SK-N-MC (cell line): ENCODE measurements around the gene PCBD1.
"Not testable (repeated sequence)": the region's sequence is repeated elsewhere in the genome, so short reads cannot be mapped to it uniquely, and the experiment has no call there.

Experiments used
- DNase-seq: peaks from one replicate; pipeline ENCODE4 v3.0.0-alpha.2; 2011; ENCODE audit warnings: low read depth, low spot score
- H3K27ac ChIP-seq: fragments of 200-600 bp; sonication (generic); 2 replicates; pipeline ENCODE4 v1.5.1; 2016; ENCODE audit warnings: mixed run types
- H3K36me3 ChIP-seq: fragments of 200-600 bp; sonication (generic); 2 replicates; pipeline ENCODE4 v1.6.1; 2017; ENCODE audit warnings: antibody characterized with exemption, low read length, mixed read lengths; ENCODE audit not compliant: insufficient read depth
- H3K4me3 ChIP-seq: fragments of 200-600 bp; sonication (generic); 2 replicates; pipeline ENCODE4 v1.5.1; 2016
- H3K9ac ChIP-seq: fragments of 200-600 bp; sonication (generic); 2 replicates; pipeline ENCODE4 v1.8.0; 2017; ENCODE audit warnings: mixed run types, mixed read lengths; ENCODE audit not compliant: insufficient read length
- H3K9me3 ChIP-seq: fragments of 200-600 bp; sonication (generic); 2 replicates; pipeline ENCODE4 v1.6.1; 2017; ENCODE audit warnings: low read depth, mild to moderate bottlenecking, antibody characterized with exemption, low read length, moderate library complexity, mixed read lengths
- EZH2 ChIP-seq: fragments of 200-600 bp; sonication (generic); IDR thresholded peaks from one replicate; pipeline ENCODE4 v1.6.1; 2017; ENCODE audit warnings: antibody characterized with exemption
- FOXP2 ChIP-seq: optimal IDR thresholded peaks from 2 replicates; pipeline ENCODE3; 2011; ENCODE audit warnings: mild to moderate bottlenecking, moderate library complexity; ENCODE audit not compliant: insufficient read depth; ENCODE audit errors: extremely low read length, control extremely low read depth
- POLR2AphosphoS5 ChIP-seq: IDR thresholded peaks from 2 replicates; pipeline ENCODE4 v1.6.1; 2012; ENCODE audit warnings: mild to moderate bottlenecking, low read depth, low read length, borderline replicate concordance

PCBD1 gene

GRCh38 chr10:70921285-70921684 lies 32.9 kb upstream of the PCBD1 start:
- Histone ChIP-seq H3K4me3 (no peak overlapping the region), H3K36me3 (no peaks in the 10 kb centered on the region), H3K27ac (no peak overlapping the region), H3K9ac (no peak overlapping the region), H3K9me3 (no peaks in the 10 kb centered on the region)
- TF ChIP-seq FOXP2 (no peak), POLR2AphosphoS5 (no peak), EZH2 (no peak)
- DNase-seq = no peak

GRCh38 chr10:70920519-70920918 lies 32.2 kb upstream of the PCBD1 start:
- Histone ChIP-seq H3K9me3 (no peaks in the 10 kb centered on the region), H3K36me3 (no peaks in the 10 kb centered on the region), H3K27ac (no peak overlapping the region), H3K4me3 (no peak overlapping the region), H3K9ac (no peak overlapping the region)
- TF ChIP-seq EZH2 (no peak), FOXP2 (no peak), POLR2AphosphoS5 (no peak)
- no peak for DNase-seq

- H3K27ac ChIP-seq, H3K4me3 ChIP-seq, H3K9ac ChIP-seq, H3K9me3 ChIP-seq, DNase-seq, H3K36me3 ChIP-seq: not testable (repeated sequence)
Observed at GRCh38 chr10:70919906-70920305, 31.5 kb upstream of the PCBD1 start.

- no peak for DNase-seq
- Histone ChIP-seq H3K4me3 (no peak overlapping the region), H3K27ac (no peak overlapping the region)
Observed at GRCh38 chr10:70918851-70919530, 30.6 kb upstream of the PCBD1 start.

GRCh38 chr10:70917635-70918034 lies 29.3 kb upstream of the PCBD1 start:
- DNase-seq = no peak
- Histone ChIP-seq H3K9me3 (no peaks in the 10 kb centered on the region), H3K9ac (no peak overlapping the region), H3K4me3 (no peak overlapping the region), H3K36me3 (no peaks in the 10 kb centered on the region), H3K27ac (no peak overlapping the region)
- TF ChIP-seq FOXP2 (no peak), POLR2AphosphoS5 (no peak), EZH2 (no peak)

More at GRCh38 chr10:70918851-70919530, 30.6 kb upstream of the PCBD1 start:
- TF ChIP-seq FOXP2 (no peak), EZH2 (no peak), POLR2AphosphoS5 (no peak)
- H3K9me3 ChIP-seq = no peaks in the 10 kb centered on the region
- no peak overlapping the region for H3K9ac ChIP-seq
- H3K36me3 ChIP-seq = no peaks in the 10 kb centered on the region

GRCh38 chr10:70917226-70917625 lies 28.9 kb upstream of the PCBD1 start:
- no peak overlapping the region for H3K4me3 ChIP-seq
- no peak for TF ChIP-seq POLR2AphosphoS5
- H3K9me3 ChIP-seq = no peaks in the 10 kb centered on the region
- H3K36me3 ChIP-seq = no peaks in the 10 kb centered on the region
- no peak for DNase-seq
- H3K27ac ChIP-seq = no peak overlapping the region
- no peak overlapping the region for H3K9ac ChIP-seq

GRCh38 chr10:70916241-70916640 lies 27.9 kb upstream of the PCBD1 start:
- H3K36me3 ChIP-seq = no peaks in the 10 kb centered on the region
- no peak for DNase-seq
- TF ChIP-seq POLR2AphosphoS5 = no peak
- no peak for TF ChIP-seq FOXP2
- TF ChIP-seq EZH2 = no peak
- H3K9me3 ChIP-seq = no peaks in the 10 kb centered on the region
- no peak overlapping the region for H3K27ac ChIP-seq
- H3K4me3 ChIP-seq = no peak overlapping the region
- no peak overlapping the region for H3K9ac ChIP-seq

- H3K36me3 ChIP-seq = no peaks in the 10 kb centered on the region
- H3K4me3 ChIP-seq = no peak overlapping the region
- no peak overlapping the region for H3K9ac ChIP-seq
- no peak overlapping the region for H3K27ac ChIP-seq
- H3K9me3 ChIP-seq = no peaks in the 10 kb centered on the region
- TF ChIP-seq EZH2 = no peak
- DNase-seq = no peak
Observed at GRCh38 chr10:70915806-70916205, 27.4 kb upstream of the PCBD1 start.

- H3K4me3 ChIP-seq = no peak overlapping the region
- no peak overlapping the region for H3K27ac ChIP-seq
- H3K36me3 ChIP-seq = no peaks in the 10 kb centered on the region
- no peak overlapping the region for H3K9ac ChIP-seq
- TF ChIP-seq EZH2 (no peak), POLR2AphosphoS5 (no peak), FOXP2 (no peak)
- no peaks in the 10 kb centered on the region for H3K9me3 ChIP-seq
- DNase-seq = no peak
Observed at GRCh38 chr10:70915206-70915605, 26.8 kb upstream of the PCBD1 start.

GRCh38 chr10:70914316-70914864 lies 26.0 kb upstream of the PCBD1 start:
- Histone ChIP-seq H3K4me3 (no peak overlapping the region), H3K36me3 (no peaks in the 10 kb centered on the region), H3K9ac (no peak overlapping the region), H3K9me3 (no peaks in the 10 kb centered on the region), H3K27ac (no peak overlapping the region)
- TF ChIP-seq FOXP2 (no peak), POLR2AphosphoS5 (no peak), EZH2 (no peak)
- no peak for DNase-seq
